ENCODE data around the gene CREB3L2.

DNA sequence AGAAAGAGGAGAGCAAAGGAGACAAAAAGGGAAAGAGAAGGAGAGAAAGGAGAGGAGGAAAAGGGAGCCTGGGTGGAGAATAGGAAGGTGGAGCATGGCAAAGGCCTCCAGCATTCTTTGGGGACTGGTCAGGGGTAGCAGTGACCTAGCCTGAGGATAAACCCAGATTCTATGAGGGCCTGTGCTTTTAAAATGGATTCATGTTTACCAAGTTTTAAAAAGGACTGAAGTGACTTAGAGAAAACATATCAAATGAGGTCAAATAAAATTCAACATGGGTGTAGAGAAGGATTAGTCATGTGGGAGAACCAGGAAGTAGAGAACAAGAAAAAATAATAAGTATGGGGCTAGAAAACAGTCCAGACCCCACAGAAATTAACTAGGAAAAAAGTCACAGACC is 20.7 kb downstream of the CREB3L2 start:
- TF ChIP-seq, protein P1, sequence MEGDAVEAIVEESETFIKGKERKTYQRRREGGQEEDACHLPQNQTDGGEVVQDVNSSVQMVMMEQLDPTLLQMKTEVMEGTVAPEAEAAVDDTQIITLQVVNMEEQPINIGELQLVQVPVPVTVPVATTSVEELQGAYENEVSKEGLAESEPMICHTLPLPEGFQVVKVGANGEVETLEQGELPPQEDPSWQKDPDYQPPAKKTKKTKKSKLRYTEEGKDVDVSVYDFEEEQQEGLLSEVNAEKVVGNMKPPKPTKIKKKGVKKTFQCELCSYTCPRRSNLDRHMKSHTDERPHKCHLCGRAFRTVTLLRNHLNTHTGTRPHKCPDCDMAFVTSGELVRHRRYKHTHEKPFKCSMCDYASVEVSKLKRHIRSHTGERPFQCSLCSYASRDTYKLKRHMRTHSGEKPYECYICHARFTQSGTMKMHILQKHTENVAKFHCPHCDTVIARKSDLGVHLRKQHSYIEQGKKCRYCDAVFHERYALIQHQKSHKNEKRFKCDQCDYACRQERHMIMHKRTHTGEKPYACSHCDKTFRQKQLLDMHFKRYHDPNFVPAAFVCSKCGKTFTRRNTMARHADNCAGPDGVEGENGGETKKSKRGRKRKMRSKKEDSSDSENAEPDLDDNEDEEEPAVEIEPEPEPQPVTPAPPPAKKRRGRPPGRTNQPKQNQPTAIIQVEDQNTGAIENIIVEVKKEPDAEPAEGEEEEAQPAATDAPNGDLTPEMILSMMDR (conservative IDR thresholded peaks at IDR 0.05; ENCODE audit: low read depth, low read length), result no peak
- TF ChIP-seq EZH2 (IDR thresholded peaks at IDR 0.05; ENCODE audit: low read length, unreplicated experiment) (no peak), EZH2phosphoT487 (IDR thresholded peaks at IDR 0.05; ENCODE audit: borderline replicate concordance, low read length) (no peak)

All from PC-3 (cell line).